Mucosa of descending colon (tissue), 3 donors: ENCODE results near the gene CUL7. TPM values are rescaled to one million over a fixed set of nuclear protein-coding genes. Genes with fewer than 3 reads are reported as not detected.

Source experiments
- ATAC-seq: fragments of 200-7000 bp; cut with Tn5 transposase; one replicate; pipeline ENCODE4 v1.9.1; 2020; ENCODE audit warnings: mild to moderate bottlenecking, moderate library complexity
- DNase-seq, 3 donors: peaks; one replicate each; pipeline ENCODE4 v3.0.0-alpha.2; 2020
- H3K36me3 ChIP-seq: fragments of 200-600 bp; one replicate; pipeline ENCODE4 v1.8.0; 2021; ENCODE audit warnings: low read depth, mild to moderate bottlenecking
- H3K4me1 ChIP-seq: fragments of 200-600 bp; one replicate; pipeline ENCODE4 v1.8.0; 2021; ENCODE audit warnings: low read depth, mild to moderate bottlenecking
- H3K4me3 ChIP-seq: fragments of 200-600 bp; one replicate; pipeline ENCODE4 v1.8.0; 2021; ENCODE audit warnings: mild to moderate bottlenecking
- H3K9me3 ChIP-seq: fragments of 200-600 bp; one replicate; pipeline ENCODE4 v1.8.0; 2021; ENCODE audit warnings: mild to moderate bottlenecking
- CTCF ChIP-seq: fragments of 200-600 bp; IDR thresholded peaks from one replicate; pipeline ENCODE4 v1.8.0; 2022; ENCODE audit warnings: antibody characterized with exemption, mild to moderate bottlenecking
- intact Hi-C, 2 donors: fragments of 100-400 bp; cut with DNase I in 1 of 2; cut with micrococcal nuclease in 1 of 2; formaldehyde crosslinking; loops; one replicate each; pipeline versions ENCODE4 v1.11.0 to v1.11.1; 2022; cut with DNase I, micrococcal nuclease
- total RNA-seq, 3 donors: library from RNA; stranded (reverse); fragmentation: NEBNext Ultra II Directional in 2 of 3; extraction: Animal tissue kit (Norgen Biotek cat#: 25700) in 2 of 3; gene quantifications; one replicate each; pipeline versions ENCODE4 v1.2.1 to v1.2.4, GENCODE V29; 2021 to 2023
- donor health status: DM: no; HTN: no; CAD: no; lungs with moderate emphysema.
- donor health status: DM: no; HTN: no; CAD: no.
- donor health status: DM: no; HTN: yes; CAD: no.

CUL7 gene
- total RNA-seq, 3 donors from 2014 or later: 15.1 to 16.2 (median 15.3) TPM

GRCh38 chr6:43095939-43096338, 42.3 kb upstream of the CUL7 start:
- Histone ChIP-seq H3K36me3 (no peaks in the 10 kb centered on the region), H3K9me3 (no peaks in the 10 kb centered on the region), H3K4me3 (no peak overlapping the region), H3K4me1 (peaks cover 12% of the 10 kb centered on the region)
- peak; percentile 52 for ATAC-seq
- intact Hi-C loops: no loop called here
- no peak for TF ChIP-seq CTCF
- no peak for DNase-seq

GRCh38 chr6:43093436-43094289, 40.0 kb upstream of the CUL7 start:
- peaks cover 12% of the 10 kb centered on the region for H3K4me1 ChIP-seq

GRCh38 chr6:43092635-43093034, 39.0 kb upstream of the CUL7 start:
- no peak overlapping the region for H3K4me3 ChIP-seq
- intact Hi-C loops: no loop called here
- no peak for DNase-seq
- TF ChIP-seq CTCF: no peak
- H3K36me3 ChIP-seq: no peaks in the 10 kb centered on the region
- H3K4me1 ChIP-seq: peaks cover 12% of the 10 kb centered on the region
- H3K9me3 ChIP-seq: no peaks in the 10 kb centered on the region
- no peak for ATAC-seq

More at GRCh38 chr6:43093436-43094289, 40.0 kb upstream of the CUL7 start:
- Histone ChIP-seq H3K4me3 (no peak overlapping the region), H3K9me3 (no peaks in the 10 kb centered on the region), H3K36me3 (no peaks in the 10 kb centered on the region)
- DNase-seq (peak in 1 of 3 donors; percentile 31), ATAC-seq (peak; percentile 60)
- no peak for TF ChIP-seq CTCF
- intact Hi-C loops: no loop called here

GRCh38 chr6:43091436-43091991, 37.9 kb upstream of the CUL7 start:
- DNase-seq (no peak), ATAC-seq (no peak)
- H3K36me3 ChIP-seq: no peaks in the 10 kb centered on the region
- TF ChIP-seq CTCF: no peak
- H3K9me3 ChIP-seq: no peaks in the 10 kb centered on the region
- no peak overlapping the region for H3K4me3 ChIP-seq
- intact Hi-C loops: no loop called here
- peaks cover 6% of the 10 kb centered on the region for H3K4me1 ChIP-seq

- no peak for TF ChIP-seq CTCF
- peaks cover 1% of the 10 kb centered on the region for H3K4me1 ChIP-seq
- DNase-seq (no peak), ATAC-seq (no peak)
- H3K9me3 ChIP-seq: no peaks in the 10 kb centered on the region
- H3K4me3 ChIP-seq: no peak overlapping the region
- no peaks in the 10 kb centered on the region for H3K36me3 ChIP-seq
- intact Hi-C loops: no loop called here
These were observed 37.4 kb upstream of the CUL7 start for GRCh38 chr6:43091020-43091419.
